Astrocyte (in vitro differentiated cells and primary cell): Measurements from ENCODE around the gene GADL1. TPM values are rescaled to one million over a fixed set of nuclear protein-coding genes. Genes with fewer than 3 reads are reported as not detected.
A peak's percentile ranks its signal among the peaks of the same experiment; 100 is the strongest.

ENCODE experiments used
- DNase-seq: peaks from one replicate; pipeline ENCODE4 v3.0.0-alpha.2; 2010; ENCODE audit warnings: low read depth
- FAIRE-seq: peaks from 2 replicates; lab custom pipeline; 2011; peaks lifted over from hg19 to GRCh38; lab: Jason Lieb, UNC
- H2AFZ ChIP-seq: 2 replicates; pipeline ENCODE4 v1.6.0; 2012; ENCODE audit warnings: low read depth, low read length, inconsistent platforms
- H3K27ac ChIP-seq: 2 replicates; pipeline ENCODE4 v1.5.1; 2011; ENCODE audit warnings: low read depth, low read length, inconsistent platforms
- H3K27me3 ChIP-seq: 2 replicates; pipeline ENCODE4 v1.6.0; 2011; ENCODE audit warnings: low read length, inconsistent platforms; ENCODE audit not compliant: insufficient read depth
- H3K36me3 ChIP-seq: 2 replicates; pipeline ENCODE4 v1.5.1; 2011; ENCODE audit warnings: low read length, inconsistent platforms; ENCODE audit not compliant: insufficient read depth
- H3K4me1 ChIP-seq: 2 replicates; pipeline ENCODE4 v1.5.1; 2011; ENCODE audit warnings: low read length, inconsistent platforms; ENCODE audit not compliant: insufficient read depth
- H3K4me2 ChIP-seq: 2 replicates; pipeline ENCODE4 v1.6.0; 2012; ENCODE audit warnings: low read length, inconsistent platforms
- H3K4me3 ChIP-seq: 2 replicates; pipeline ENCODE4 v1.5.1; 2011; ENCODE audit warnings: low read depth, mild to moderate bottlenecking, low read length, inconsistent platforms; ENCODE audit not compliant: insufficient read depth
- H3K79me2 ChIP-seq: 2 replicates; pipeline ENCODE4 v1.6.0; 2012; ENCODE audit warnings: mild to moderate bottlenecking, low read length, inconsistent platforms; ENCODE audit not compliant: insufficient read depth
- H3K9ac ChIP-seq: 2 replicates; pipeline ENCODE4 v1.6.0; 2012; ENCODE audit warnings: mild to moderate bottlenecking, low read length, inconsistent platforms
- H3K9me3 ChIP-seq: 2 replicates; pipeline ENCODE4 v1.5.1; 2012; ENCODE audit warnings: low read depth, mild to moderate bottlenecking, low read length, inconsistent platforms; ENCODE audit not compliant: insufficient read depth
- H4K20me1 ChIP-seq: 2 replicates; pipeline ENCODE4 v1.6.0; 2012; ENCODE audit warnings: low read length, inconsistent platforms; ENCODE audit not compliant: insufficient read depth
- H3K27ac Mint-ChIP-seq: one replicate; pipeline ENCODE4 v1.8.0; 2021; ENCODE audit warnings: mild to moderate bottlenecking, mixed read lengths; ENCODE audit not compliant: unreplicated experiment
- H3K27me3 Mint-ChIP-seq: one replicate; pipeline ENCODE4 v1.8.0; 2021; ENCODE audit warnings: low read depth, mixed read lengths; ENCODE audit not compliant: unreplicated experiment
- H3K36me3 Mint-ChIP-seq: one replicate; pipeline ENCODE4 v1.8.0; 2021; ENCODE audit warnings: low read depth, mixed read lengths; ENCODE audit not compliant: unreplicated experiment
- H3K4me1 Mint-ChIP-seq: one replicate; pipeline ENCODE4 v1.8.0; 2021; ENCODE audit warnings: low read depth, mixed read lengths; ENCODE audit not compliant: unreplicated experiment
- H3K4me3 Mint-ChIP-seq: one replicate; pipeline ENCODE4 v1.8.0; 2021; ENCODE audit warnings: mild to moderate bottlenecking, moderate library complexity, mixed read lengths; ENCODE audit not compliant: unreplicated experiment
- H3K9me3 Mint-ChIP-seq: one replicate; pipeline ENCODE4 v1.8.0; 2021; ENCODE audit warnings: mild to moderate bottlenecking, mixed read lengths; ENCODE audit not compliant: unreplicated experiment
- EZH2 ChIP-seq: IDR thresholded peaks from 2 replicates; pipeline ENCODE4 v1.6.1; 2012; ENCODE audit warnings: mild to moderate bottlenecking, low read length, inconsistent platforms; ENCODE audit not compliant: insufficient read depth
- total RNA-seq: library from RNA; stranded (reverse); gene quantifications from 2 replicates; pipeline ENCODE4 v1.2.1, GENCODE V29; 2021
- TF ChIP-seq, protein P1 (sequence below): IDR thresholded peaks from 2 replicates; pipeline ENCODE4 v1.5.1; 2011; ENCODE audit warnings: low read depth, mild to moderate bottlenecking, inconsistent platforms, low read length, moderate library complexity; ENCODE audit not compliant: insufficient read depth

The GADL1 gene
- total RNA-seq, 1 donor from 2014 or later: 0.09 TPM

GRCh38 chr3:30768703-30769550 is 125.5 kb downstream of the GADL1 start:
- Histone ChIP-seq H3K9ac (no peak overlapping the region), H3K79me2 (no peaks in the 10 kb centered on the region), H3K9me3 (no peaks in the 10 kb centered on the region), H3K27me3 (no peaks in the 10 kb centered on the region), H3K4me3 (no peak overlapping the region), H3K4me1 (peaks cover 12% of the 10 kb centered on the region), H3K4me2 (no peak overlapping the region), H3K36me3 (no peaks in the 10 kb centered on the region), H4K20me1 (no peaks in the 10 kb centered on the region), H3K27ac (no peak overlapping the region), H2AFZ (no peak overlapping the region)
- H3K4me3 Mint-ChIP-seq: no peak overlapping the region
- H3K36me3 Mint-ChIP-seq: no peaks in the 10 kb centered on the region
- no peaks in the 10 kb centered on the region for H3K9me3 Mint-ChIP-seq
- no peaks in the 10 kb centered on the region for H3K27me3 Mint-ChIP-seq
- FAIRE-seq: peak; percentile 43
- H3K27ac Mint-ChIP-seq: peak overlapping the region; percentile 86
- DNase-seq: peak; percentile 33
- peaks cover 15% of the 10 kb centered on the region for H3K4me1 Mint-ChIP-seq
- TF ChIP-seq EZH2: no peak
- TF ChIP-seq, protein P1, sequence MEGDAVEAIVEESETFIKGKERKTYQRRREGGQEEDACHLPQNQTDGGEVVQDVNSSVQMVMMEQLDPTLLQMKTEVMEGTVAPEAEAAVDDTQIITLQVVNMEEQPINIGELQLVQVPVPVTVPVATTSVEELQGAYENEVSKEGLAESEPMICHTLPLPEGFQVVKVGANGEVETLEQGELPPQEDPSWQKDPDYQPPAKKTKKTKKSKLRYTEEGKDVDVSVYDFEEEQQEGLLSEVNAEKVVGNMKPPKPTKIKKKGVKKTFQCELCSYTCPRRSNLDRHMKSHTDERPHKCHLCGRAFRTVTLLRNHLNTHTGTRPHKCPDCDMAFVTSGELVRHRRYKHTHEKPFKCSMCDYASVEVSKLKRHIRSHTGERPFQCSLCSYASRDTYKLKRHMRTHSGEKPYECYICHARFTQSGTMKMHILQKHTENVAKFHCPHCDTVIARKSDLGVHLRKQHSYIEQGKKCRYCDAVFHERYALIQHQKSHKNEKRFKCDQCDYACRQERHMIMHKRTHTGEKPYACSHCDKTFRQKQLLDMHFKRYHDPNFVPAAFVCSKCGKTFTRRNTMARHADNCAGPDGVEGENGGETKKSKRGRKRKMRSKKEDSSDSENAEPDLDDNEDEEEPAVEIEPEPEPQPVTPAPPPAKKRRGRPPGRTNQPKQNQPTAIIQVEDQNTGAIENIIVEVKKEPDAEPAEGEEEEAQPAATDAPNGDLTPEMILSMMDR: peak; percentile 95

DNA sequence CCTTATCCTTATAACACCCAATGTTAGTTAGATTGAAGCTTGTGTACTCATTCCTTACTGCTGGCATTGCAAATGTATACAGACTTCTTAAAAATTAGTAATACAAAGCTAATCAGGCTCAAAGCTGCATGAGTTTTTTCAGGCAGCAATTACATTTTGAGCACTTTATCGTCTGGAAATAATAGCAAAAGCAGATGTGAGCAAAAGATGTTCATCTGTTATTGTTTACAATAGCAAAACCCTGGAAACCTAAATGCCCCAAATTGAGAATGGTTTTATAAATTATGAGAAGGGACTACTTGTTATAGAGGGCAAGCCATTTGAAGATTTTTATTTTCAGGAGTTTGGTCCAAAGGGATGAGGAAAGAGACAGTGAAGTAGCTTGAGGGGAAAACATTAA is 126.4 kb downstream of the GADL1 start:
- no peaks in the 10 kb centered on the region for H3K79me2 ChIP-seq
- no peaks in the 10 kb centered on the region for H3K36me3 ChIP-seq
- no peaks in the 10 kb centered on the region for H3K9me3 ChIP-seq
- no peaks in the 10 kb centered on the region for H4K20me1 ChIP-seq
- no peak for TF ChIP-seq EZH2
- TF ChIP-seq, protein P1: no peak
- Mint-ChIP-seq H3K4me1 (peaks cover 15% of the 10 kb centered on the region), H3K9me3 (no peaks in the 10 kb centered on the region), H3K36me3 (no peaks in the 10 kb centered on the region), H3K27ac (no peak overlapping the region), H3K4me3 (no peak overlapping the region), H3K27me3 (no peaks in the 10 kb centered on the region)
- no peaks in the 10 kb centered on the region for H3K27me3 ChIP-seq
- no peak overlapping the region for H3K27ac ChIP-seq
- H2AFZ ChIP-seq: no peak overlapping the region
- no peak overlapping the region for H3K9ac ChIP-seq
- H3K4me3 ChIP-seq: no peak overlapping the region
- no peak overlapping the region for H3K4me2 ChIP-seq
- H3K4me1 ChIP-seq: peaks cover 12% of the 10 kb centered on the region
- DNase-seq (no peak), FAIRE-seq (no peak)

DNA sequence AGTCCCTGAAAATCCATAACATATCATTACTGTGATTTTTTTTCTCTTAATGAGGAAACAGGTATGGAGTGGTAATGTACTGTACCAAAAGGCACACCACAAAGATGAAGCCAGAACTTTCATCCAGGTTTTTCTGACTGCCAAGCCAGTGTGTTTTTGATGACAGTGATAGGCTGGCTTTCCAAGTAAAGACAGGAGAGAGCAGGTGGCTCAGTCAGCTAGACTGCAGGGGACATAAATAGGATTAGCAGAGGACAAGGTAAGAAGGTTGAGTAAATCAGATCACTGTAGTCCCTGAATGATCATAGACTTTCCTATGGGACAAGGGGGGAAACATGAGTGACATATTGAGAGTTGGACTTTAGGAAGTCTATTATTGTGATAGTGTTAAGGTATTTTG is 127.9 kb downstream of the GADL1 start:
- no peaks in the 10 kb centered on the region for H3K36me3 ChIP-seq
- no peak overlapping the region for H3K4me3 ChIP-seq
- Mint-ChIP-seq H3K36me3 (no peaks in the 10 kb centered on the region), H3K27me3 (no peaks in the 10 kb centered on the region), H3K4me1 (peaks cover 15% of the 10 kb centered on the region), H3K9me3 (no peaks in the 10 kb centered on the region), H3K4me3 (no peak overlapping the region), H3K27ac (no peak overlapping the region)
- no peaks in the 10 kb centered on the region for H3K9me3 ChIP-seq
- no peak overlapping the region for H2AFZ ChIP-seq
- H3K4me2 ChIP-seq: no peak overlapping the region
- H3K79me2 ChIP-seq: no peaks in the 10 kb centered on the region
- FAIRE-seq: no peak
- no peak for DNase-seq
- no peak overlapping the region for H3K27ac ChIP-seq
- H3K9ac ChIP-seq: no peak overlapping the region
- H3K4me1 ChIP-seq: peaks cover 12% of the 10 kb centered on the region
- H4K20me1 ChIP-seq: no peaks in the 10 kb centered on the region
- no peaks in the 10 kb centered on the region for H3K27me3 ChIP-seq
- no peak for TF ChIP-seq EZH2
- TF ChIP-seq, protein P1: no peak
